T-helper 2 cell treated with Interferon-gamma antibody and Interleukin-4, amounts not matched to agents 5 μg/mL and 100 μg/mL, for 36 hours (primary cell): ENCODE results near the gene ARID5B.
A peak's percentile ranks its signal among the peaks of the same experiment; 100 is the strongest.

ENCODE experiments used
- DNase-seq: peaks from one replicate; pipeline ENCODE4 v3.0.0; 2021; ENCODE audit warnings: low spot score
- H3K27ac Mint-ChIP-seq: one replicate; pipeline ENCODE4 v1.8.0; 2021; ENCODE audit warnings: mild to moderate bottlenecking, mixed read lengths
- H3K27me3 Mint-ChIP-seq: one replicate; pipeline ENCODE4 v1.8.0; 2021; ENCODE audit warnings: low read depth, mixed read lengths
- H3K36me3 Mint-ChIP-seq: one replicate; pipeline ENCODE4 v1.8.0; 2021; ENCODE audit warnings: low read depth, mixed read lengths
- H3K4me1 Mint-ChIP-seq: one replicate; pipeline ENCODE4 v1.8.0; 2021; ENCODE audit warnings: low read depth, mixed read lengths
- H3K4me3 Mint-ChIP-seq: one replicate; pipeline ENCODE4 v1.8.0; 2022; ENCODE audit warnings: mild to moderate bottlenecking, moderate library complexity, mixed read lengths
- H3K9me3 Mint-ChIP-seq: one replicate; pipeline ENCODE4 v1.8.0; 2021; ENCODE audit warnings: mixed read lengths

The ARID5B gene

DNA sequence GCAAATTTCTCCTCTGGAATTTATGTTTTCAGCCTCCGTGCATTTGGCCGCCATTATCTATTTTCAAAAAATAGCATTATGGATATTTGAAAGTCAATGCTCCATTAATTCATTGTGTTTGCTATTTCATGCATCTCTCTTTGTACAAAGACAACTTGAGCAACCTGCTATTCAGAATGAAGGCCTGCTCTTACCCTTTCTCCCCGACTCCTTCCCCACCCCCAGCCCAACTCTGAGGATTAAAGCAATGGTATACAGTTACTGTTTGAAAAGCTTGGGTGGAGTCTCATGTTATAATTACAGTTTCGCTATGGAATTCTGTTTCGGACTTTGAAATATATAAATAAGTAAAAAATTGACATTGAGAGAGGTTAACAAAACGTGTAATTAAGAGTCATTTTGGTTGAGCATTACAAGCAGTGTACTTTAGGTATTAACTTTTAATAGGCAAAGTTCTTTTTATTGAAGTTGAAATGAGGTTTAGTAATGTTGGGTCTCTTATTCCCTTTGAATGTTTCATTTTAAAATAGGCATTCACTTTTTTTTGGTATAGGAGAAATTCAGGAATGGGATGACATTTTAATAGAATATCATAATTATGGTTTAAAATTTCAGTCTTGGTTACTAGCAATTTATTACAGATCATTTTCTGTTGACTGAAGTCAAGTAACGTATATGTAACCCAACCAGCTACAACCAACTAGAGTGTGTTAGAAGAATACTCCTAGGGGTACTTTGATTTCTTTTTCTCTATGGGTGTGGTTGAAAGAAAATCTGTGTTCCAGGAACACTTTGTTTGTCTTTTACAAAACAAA, 93.1 kb downstream of the ARID5B start:
- Mint-ChIP-seq H3K9me3 (no peaks in the 10 kb centered on the region), H3K4me1 (peaks cover 49% of the 10 kb centered on the region), H3K27me3 (no peaks in the 10 kb centered on the region), H3K36me3 (peaks cover 50% of the 10 kb centered on the region), H3K27ac (peak overlapping the region; percentile 89), H3K4me3 (peak overlapping the region; percentile 80)
- DNase-seq: no peak

DNA sequence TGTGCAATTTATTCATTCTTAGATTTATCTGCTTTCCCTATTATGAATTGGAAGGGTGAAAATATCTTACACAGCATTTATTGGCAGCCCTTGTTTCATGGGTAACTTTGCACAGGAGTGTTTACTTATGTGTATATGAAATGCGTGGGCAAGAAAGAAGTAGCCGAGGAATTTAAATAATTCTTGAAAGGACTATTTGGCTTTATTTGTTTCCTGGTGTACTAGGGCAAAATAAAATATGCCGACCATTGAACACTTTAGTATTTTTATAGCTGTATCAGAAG, 93.7 kb downstream of the ARID5B start:
- H3K4me3 Mint-ChIP-seq: no peak overlapping the region

GRCh38 chr10:61998937-61999336, 97.4 kb downstream of the ARID5B start:
- peaks cover 28% of the 10 kb centered on the region for H3K4me1 Mint-ChIP-seq
- no peaks in the 10 kb centered on the region for H3K9me3 Mint-ChIP-seq
- no peaks in the 10 kb centered on the region for H3K27me3 Mint-ChIP-seq
- H3K27ac Mint-ChIP-seq: no peak overlapping the region
- peaks cover 56% of the 10 kb centered on the region for H3K36me3 Mint-ChIP-seq
- no peak for DNase-seq
- H3K4me3 Mint-ChIP-seq: no peak overlapping the region

More for the DNA sequence above, 93.7 kb downstream of the ARID5B start:
- Mint-ChIP-seq H3K4me1 (peaks cover 43% of the 10 kb centered on the region), H3K27me3 (no peaks in the 10 kb centered on the region), H3K27ac (no peak overlapping the region), H3K9me3 (no peaks in the 10 kb centered on the region), H3K36me3 (peaks cover 51% of the 10 kb centered on the region)
- DNase-seq: no peak

GRCh38 chr10:62000037-62000603, 98.6 kb downstream of the ARID5B start:
- Mint-ChIP-seq H3K9me3 (no peaks in the 10 kb centered on the region), H3K27me3 (no peaks in the 10 kb centered on the region), H3K4me3 (no peak overlapping the region), H3K4me1 (peaks cover 21% of the 10 kb centered on the region), H3K36me3 (peaks cover 61% of the 10 kb centered on the region), H3K27ac (no peak overlapping the region)
- DNase-seq: no peak

GRCh38 chr10:62000726-62001125, 99.2 kb downstream of the ARID5B start:
- no peak for DNase-seq
- H3K27ac Mint-ChIP-seq: no peak overlapping the region
- H3K27me3 Mint-ChIP-seq: no peaks in the 10 kb centered on the region
- no peaks in the 10 kb centered on the region for H3K9me3 Mint-ChIP-seq
- H3K36me3 Mint-ChIP-seq: peaks cover 62% of the 10 kb centered on the region
- H3K4me3 Mint-ChIP-seq: no peak overlapping the region
- H3K4me1 Mint-ChIP-seq: peaks cover 21% of the 10 kb centered on the region

- Mint-ChIP-seq H3K4me3 (no peak overlapping the region), H3K9me3 (no peaks in the 10 kb centered on the region), H3K27ac (no peak overlapping the region), H3K4me1 (peaks cover 20% of the 10 kb centered on the region), H3K36me3 (peaks cover 70% of the 10 kb centered on the region), H3K27me3 (no peaks in the 10 kb centered on the region)
- no peak for DNase-seq
These were observed 100.4 kb downstream of the ARID5B start for GRCh38 chr10:62001898-62002297.

DNA sequence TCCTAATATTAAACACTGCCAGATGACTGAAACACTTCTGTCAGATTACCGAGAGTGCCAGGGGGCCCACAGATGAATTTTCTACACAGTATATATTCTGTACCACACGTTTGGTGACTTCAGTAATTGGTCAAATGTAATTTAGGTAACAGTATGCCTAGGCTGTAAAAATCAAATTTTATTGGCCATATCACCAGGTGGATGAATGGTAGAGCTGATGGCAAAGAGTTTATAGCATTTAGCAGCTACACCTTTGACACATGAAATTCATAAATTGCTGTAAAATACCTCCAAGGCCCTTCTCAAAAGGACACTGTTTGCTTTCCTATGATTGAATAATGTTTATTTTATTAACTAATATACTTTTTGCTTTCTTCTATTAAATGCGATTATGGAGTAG, 101.3 kb downstream of the ARID5B start:
- Mint-ChIP-seq H3K4me3 (no peak overlapping the region), H3K36me3 (peaks cover 70% of the 10 kb centered on the region), H3K27ac (no peak overlapping the region), H3K9me3 (no peaks in the 10 kb centered on the region), H3K4me1 (peaks cover 19% of the 10 kb centered on the region), H3K27me3 (no peaks in the 10 kb centered on the region)
- DNase-seq: no peak

DNA sequence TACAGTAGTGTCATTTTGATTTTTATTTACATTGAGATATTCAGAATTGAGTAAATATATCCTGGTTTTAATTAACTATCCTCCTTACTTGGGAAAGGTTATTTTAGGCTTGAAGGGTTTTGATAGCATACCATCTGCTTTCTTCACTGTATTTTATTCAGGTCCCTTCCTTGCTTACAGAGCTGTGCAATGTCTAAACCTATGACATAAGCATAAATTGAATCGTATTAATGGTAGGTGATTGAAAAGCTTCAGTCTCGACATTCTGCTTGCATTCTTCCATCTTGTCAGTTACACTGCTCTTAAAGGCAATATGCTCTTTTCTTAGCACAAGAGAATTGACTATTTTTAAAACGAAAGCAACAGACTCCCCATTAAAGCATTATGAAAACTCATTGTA, 102.5 kb downstream of the ARID5B start:
- no peak overlapping the region for H3K27ac Mint-ChIP-seq
- no peaks in the 10 kb centered on the region for H3K9me3 Mint-ChIP-seq

GRCh38 chr10:62005281-62005680, 103.8 kb downstream of the ARID5B start:
- Mint-ChIP-seq H3K27me3 (no peaks in the 10 kb centered on the region), H3K4me1 (peaks cover 27% of the 10 kb centered on the region), H3K9me3 (no peaks in the 10 kb centered on the region), H3K36me3 (peaks cover 59% of the 10 kb centered on the region), H3K27ac (no peak overlapping the region), H3K4me3 (no peak overlapping the region)
- DNase-seq: no peak

More for the DNA sequence above, 102.5 kb downstream of the ARID5B start:
- no peaks in the 10 kb centered on the region for H3K27me3 Mint-ChIP-seq
- H3K4me3 Mint-ChIP-seq: no peak overlapping the region
- peaks cover 21% of the 10 kb centered on the region for H3K4me1 Mint-ChIP-seq
- peaks cover 68% of the 10 kb centered on the region for H3K36me3 Mint-ChIP-seq
- DNase-seq: no peak

GRCh38 chr10:62005687-62006086, 104.2 kb downstream of the ARID5B start:
- Mint-ChIP-seq H3K4me1 (peaks cover 25% of the 10 kb centered on the region), H3K27me3 (no peaks in the 10 kb centered on the region), H3K36me3 (peaks cover 60% of the 10 kb centered on the region), H3K4me3 (no peak overlapping the region), H3K27ac (no peak overlapping the region), H3K9me3 (no peaks in the 10 kb centered on the region)
- no peak for DNase-seq

DNA sequence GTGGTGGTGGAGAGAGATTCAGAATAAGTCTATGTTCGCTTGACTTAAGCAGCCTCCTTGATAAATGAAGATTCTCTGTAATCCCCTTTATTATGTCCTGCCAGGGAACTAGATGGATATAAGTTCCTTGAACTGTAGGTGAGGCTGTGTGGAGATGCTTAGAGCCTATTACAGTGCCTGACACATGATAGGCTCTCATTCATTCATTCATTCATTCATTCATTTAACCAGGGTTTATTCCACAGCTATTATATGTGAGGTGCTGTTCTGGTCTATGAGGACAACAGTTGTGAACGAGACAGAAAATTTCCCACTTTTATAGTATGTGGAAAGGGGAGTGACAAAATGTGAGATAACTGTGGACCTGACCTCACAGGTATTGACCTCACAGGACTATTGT, 105.6 kb downstream of the ARID5B start:
- H3K4me3 Mint-ChIP-seq: no peak overlapping the region
- no peaks in the 10 kb centered on the region for H3K9me3 Mint-ChIP-seq
- H3K36me3 Mint-ChIP-seq: peaks cover 62% of the 10 kb centered on the region
- H3K27ac Mint-ChIP-seq: no peak overlapping the region
- no peaks in the 10 kb centered on the region for H3K27me3 Mint-ChIP-seq
- H3K4me1 Mint-ChIP-seq: peaks cover 22% of the 10 kb centered on the region
- DNase-seq: no peak

GRCh38 chr10:62008196-62008595, 106.7 kb downstream of the ARID5B start:
- H3K27me3 Mint-ChIP-seq: no peaks in the 10 kb centered on the region
- DNase-seq: no peak
- H3K4me3 Mint-ChIP-seq: no peak overlapping the region
- no peaks in the 10 kb centered on the region for H3K9me3 Mint-ChIP-seq
- peaks cover 65% of the 10 kb centered on the region for H3K36me3 Mint-ChIP-seq
- peaks cover 22% of the 10 kb centered on the region for H3K4me1 Mint-ChIP-seq
- no peak overlapping the region for H3K27ac Mint-ChIP-seq

GRCh38 chr10:62008946-62009345, 107.4 kb downstream of the ARID5B start:
- no peaks in the 10 kb centered on the region for H3K9me3 Mint-ChIP-seq
- H3K27ac Mint-ChIP-seq: no peak overlapping the region
- H3K4me1 Mint-ChIP-seq: peaks cover 22% of the 10 kb centered on the region
- DNase-seq: no peak
- no peaks in the 10 kb centered on the region for H3K27me3 Mint-ChIP-seq
- peaks cover 67% of the 10 kb centered on the region for H3K36me3 Mint-ChIP-seq
- no peak overlapping the region for H3K4me3 Mint-ChIP-seq

DNA sequence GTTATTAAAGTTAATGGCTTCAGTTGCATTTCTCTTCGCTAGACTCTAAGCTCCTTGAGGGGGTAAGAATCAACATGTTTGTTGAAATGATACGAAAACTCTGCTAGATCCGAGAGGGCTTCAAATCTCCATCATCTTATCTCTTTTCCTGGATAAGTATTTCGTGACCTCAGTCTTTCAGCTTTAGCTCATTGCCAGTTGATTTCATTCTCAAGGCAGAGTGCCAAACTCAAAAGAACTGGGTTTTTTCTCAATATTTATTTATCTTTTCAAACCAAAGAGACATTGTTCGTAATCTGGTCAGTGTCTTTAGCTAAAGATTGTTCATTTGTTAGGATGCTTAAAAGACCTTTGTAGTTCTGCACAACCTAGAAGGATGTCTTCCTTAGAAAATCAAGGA, 108.9 kb downstream of the ARID5B start:
- H3K36me3 Mint-ChIP-seq: peaks cover 63% of the 10 kb centered on the region
- H3K4me1 Mint-ChIP-seq: peaks cover 21% of the 10 kb centered on the region
- no peak for DNase-seq
- H3K27ac Mint-ChIP-seq: no peak overlapping the region
- H3K4me3 Mint-ChIP-seq: no peak overlapping the region
- no peaks in the 10 kb centered on the region for H3K9me3 Mint-ChIP-seq
- no peaks in the 10 kb centered on the region for H3K27me3 Mint-ChIP-seq

- H3K27ac Mint-ChIP-seq: no peak overlapping the region
- H3K4me1 Mint-ChIP-seq: peaks cover 19% of the 10 kb centered on the region
- H3K9me3 Mint-ChIP-seq: no peaks in the 10 kb centered on the region
- no peak overlapping the region for H3K4me3 Mint-ChIP-seq
- H3K27me3 Mint-ChIP-seq: no peaks in the 10 kb centered on the region
- DNase-seq: no peak
- peaks cover 53% of the 10 kb centered on the region for H3K36me3 Mint-ChIP-seq
These were observed 110.1 kb downstream of the ARID5B start for GRCh38 chr10:62011558-62011957.
